DMS79 (cell line): ENCODE results near the gene BRAT1.

Experiments
- DNase-seq: peaks from one replicate; lab custom pipeline; 2025; lab: John Stamatoyannopoulos, UW

Gene BRAT1

DNA sequence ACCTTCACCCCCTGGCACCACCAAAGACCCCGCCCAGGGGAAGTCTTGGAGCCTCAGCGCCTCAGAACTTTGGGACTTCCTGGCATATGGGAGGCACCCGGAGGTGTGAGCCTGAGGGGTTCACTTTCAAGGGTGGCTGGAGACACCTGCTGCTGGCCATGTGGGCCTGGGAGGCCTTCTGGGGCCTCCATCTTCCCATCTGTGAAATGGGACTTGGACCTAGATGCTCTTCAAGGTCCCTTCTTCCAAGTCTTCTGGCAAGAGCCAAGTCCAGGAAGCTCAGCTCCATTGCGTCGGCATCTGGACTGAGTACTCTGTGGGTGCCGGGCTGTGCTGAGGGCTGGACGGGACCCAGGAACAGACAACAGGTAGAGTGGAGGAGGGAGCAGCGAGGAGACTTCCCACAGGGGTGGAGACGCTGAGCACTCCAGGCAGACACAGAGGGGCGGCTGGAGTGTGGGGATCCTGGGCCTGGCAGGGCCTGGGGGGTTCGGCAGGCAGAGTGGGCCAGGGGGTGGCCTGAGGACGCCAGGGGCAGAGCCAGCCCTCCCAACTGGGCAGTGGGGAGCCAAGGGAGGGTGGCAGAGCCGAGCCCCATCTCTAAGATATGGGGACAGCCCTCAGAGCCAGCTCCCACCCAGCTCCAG lies 45.1 kb downstream of the BRAT1 start:
- no peak for DNase-seq

GRCh38 chr7:2509298-2509906 lies 45.9 kb downstream of the BRAT1 start:
- DNase-seq, result no peak

DNA sequence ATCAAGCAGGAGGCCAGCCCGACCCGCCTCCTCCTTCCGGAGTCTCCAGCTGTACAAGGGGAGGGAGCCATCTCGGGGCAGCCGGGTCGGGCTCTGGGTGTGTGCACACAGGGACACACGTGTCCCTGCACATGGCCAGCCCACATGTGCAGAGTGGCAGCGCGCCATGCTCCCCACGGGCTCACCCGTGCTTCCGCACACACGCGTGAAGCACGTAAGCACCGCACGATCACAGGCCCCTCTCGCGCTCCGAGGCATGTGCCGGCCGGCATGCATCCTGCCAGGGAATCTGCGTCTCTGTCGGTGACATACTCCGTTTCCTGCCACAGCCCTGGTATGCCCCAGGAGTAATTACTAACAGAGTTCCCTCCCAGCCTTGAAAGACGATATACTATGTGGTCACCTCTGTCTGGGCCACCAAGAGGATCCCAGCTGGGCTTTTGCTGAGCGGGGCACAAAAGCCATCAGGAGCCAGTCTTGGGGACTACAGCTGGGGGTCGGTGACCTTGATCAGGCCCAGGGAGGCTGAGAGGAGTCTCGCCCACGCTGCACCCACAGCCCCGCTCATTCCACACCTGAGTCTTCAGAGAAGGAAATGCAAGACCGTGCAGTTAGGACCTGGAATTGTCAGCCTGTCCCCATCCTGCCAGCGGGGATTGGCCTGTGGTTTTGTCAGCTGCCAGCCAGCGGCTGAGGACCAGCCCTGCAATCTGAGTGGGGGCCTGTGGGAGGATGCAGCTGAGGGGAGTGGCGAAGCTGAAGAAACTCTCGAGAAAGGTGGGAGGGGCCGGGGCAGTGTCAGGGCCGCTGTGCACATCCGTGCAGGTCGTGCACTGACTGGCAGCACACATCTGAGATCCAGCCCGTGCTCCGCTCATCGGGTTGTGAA lies 46.8 kb downstream of the BRAT1 start:
- DNase-seq, result peak; percentile 64

DNA sequence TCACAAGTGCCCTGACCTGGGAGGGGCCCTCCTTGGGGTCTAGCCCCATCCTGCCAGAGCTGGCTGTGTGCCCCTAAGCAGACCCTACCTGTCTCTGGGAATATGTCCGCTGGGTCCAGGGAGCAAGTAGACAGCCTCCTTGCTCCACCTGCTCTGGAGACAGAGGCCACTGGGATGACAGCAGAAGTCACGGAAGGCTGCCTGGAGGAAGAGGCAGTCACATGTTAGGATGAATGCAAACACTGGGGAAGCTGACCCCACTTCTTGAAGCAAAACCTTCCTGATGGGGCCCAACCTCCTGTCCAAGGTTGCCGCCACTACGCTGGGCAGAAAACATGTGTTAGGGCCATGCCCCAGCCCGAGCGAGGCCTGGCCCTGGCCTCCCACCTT lies 47.4 kb downstream of the BRAT1 start:
- DNase-seq, result no peak

- DNase-seq, result no peak
Observed at GRCh38 chr7:2507208-2507916, 48.0 kb downstream of the BRAT1 start.

- DNase-seq, result no peak
Observed at GRCh38 chr7:2505401-2505800, 49.9 kb downstream of the BRAT1 start.

DNA sequence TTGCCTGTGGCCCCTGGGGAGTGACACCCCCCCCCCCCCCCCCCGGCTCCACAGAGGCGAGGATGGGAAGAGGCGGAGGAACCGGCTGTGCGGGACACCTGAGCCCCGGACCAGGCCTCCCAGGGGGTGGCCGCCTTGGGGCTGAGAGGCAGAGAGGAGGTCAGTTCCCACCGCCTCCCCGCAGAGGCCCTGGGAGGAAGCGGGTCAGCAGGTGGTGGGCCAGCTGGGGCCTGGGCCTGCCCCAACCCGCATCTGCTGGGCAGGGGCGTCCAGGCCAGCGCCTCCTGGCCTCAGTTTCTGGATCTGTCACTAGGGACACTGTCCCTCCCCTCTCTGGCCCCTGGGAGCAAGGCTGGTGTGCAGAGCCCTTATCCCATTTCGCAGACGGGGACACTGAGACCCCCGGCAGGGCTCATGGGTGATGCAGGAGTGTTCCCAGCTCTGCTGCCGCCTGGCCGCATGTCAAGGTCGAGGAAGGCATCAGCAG lies 50.4 kb downstream of the BRAT1 start:
- no peak for DNase-seq

- DNase-seq, result no peak
Observed at GRCh38 chr7:2504128-2504888, 51.0 kb downstream of the BRAT1 start.

- DNase-seq, result no peak
Observed at GRCh38 chr7:2503056-2503941, 52.0 kb downstream of the BRAT1 start.

- DNase-seq, result no peak
Observed at GRCh38 chr7:2502647-2502966, 52.7 kb downstream of the BRAT1 start.

DNA sequence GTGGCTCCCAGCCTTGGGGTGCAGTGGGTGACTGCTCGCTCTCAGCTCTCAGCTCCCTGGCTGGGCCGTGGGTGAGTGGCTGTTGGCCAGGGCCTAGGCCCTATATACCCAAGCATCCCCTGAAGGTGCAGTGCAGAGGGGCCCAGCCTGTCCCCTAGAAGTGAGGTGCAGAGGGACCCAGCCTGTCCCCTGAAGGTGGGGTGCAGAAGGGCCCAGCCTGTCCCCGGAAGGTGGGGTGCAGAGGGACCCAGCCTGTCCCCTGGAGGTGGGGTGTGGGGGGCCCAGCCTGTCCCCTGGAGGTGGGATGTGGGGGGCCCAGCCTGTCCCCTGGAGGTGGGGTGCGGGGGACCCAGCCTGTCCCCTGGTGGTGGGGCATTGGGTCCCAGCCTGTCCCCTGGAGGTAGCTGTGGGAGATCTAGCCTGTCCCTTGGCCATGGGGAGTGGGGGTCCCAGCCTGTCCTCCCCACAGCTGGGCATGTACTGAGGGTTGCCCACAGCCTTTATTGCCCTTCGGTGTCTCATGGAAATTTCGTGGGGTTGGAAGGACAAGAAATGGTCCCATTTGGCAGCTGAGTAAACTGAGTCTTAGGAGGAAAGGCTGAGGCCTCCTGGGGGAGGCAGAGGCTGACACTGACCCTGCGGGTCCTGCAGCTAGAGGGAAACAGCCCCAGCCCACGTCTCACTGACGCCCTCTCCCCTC lies 53.2 kb downstream of the BRAT1 start:
- no peak for DNase-seq

GRCh38 chr7:2500701-2501100 lies 54.6 kb downstream of the BRAT1 start:
- no peak for DNase-seq

GRCh38 chr7:2499719-2500430 lies 55.4 kb downstream of the BRAT1 start:
- no peak for DNase-seq

DNA sequence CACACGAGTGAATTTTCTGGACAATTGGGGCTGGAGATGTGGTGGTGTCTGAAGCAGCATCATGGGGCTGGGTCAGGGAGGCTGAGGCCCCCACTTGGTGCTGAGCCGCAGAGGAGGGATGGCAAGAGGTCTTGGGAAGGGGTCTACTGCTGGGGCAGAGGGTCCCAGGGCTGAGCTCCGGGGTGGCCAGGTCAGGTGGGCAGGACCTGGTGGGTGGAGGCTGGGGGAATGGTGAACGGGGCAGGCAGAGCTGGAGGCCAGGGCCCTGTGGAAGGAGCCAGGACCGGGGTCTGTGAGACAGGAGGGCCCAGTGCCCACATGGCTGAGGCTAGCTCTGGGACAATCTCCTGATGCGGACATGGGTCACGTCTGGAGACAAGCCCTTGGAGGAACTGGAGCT lies 56.1 kb downstream of the BRAT1 start:
- no peak for DNase-seq

GRCh38 chr7:2498708-2499107 lies 56.6 kb downstream of the BRAT1 start:
- no peak for DNase-seq

DNA sequence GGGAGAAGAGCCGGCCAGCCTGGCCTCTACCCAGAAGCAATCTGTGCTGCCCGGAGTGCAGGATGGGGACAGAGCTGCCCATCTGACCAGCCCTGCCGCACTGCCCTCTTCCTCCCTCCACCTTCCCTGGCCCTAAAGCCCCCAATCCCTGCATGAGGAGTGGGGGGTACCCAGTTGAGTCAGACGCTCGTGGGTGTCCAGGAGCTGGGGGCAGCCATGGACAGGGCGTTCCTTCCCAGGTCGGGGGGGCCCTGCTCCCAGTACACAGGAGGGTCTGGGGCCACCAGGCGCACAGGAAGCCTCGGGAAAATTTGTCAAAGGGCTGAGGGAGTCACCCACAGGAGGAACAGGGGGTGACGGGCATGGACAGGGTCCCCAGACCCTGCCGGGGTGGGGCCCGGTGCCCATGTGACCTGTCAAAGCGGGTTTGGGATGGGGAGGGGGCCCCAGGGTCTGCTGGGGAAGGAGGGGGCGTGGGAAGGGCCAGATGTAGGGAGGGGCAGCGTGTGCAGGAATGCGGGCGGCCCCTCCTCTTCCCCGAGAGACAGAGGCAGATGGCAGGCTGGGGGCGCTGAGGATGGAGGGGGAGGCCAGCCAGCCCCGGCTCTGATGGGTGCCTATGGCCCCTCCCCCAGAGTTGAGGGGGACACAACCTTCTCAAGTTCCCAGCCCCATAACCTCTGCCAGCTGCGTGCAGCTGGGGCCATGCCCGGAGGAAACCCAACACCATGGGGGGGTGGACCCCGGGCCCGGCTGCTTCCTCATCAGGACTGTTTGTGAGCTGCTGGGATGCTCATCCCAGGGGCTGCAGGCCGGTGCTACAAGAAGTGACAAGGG lies 57.6 kb downstream of the BRAT1 start:
- DNase-seq, result no peak

- no peak for DNase-seq
Observed at GRCh38 chr7:2497065-2497464, 58.3 kb downstream of the BRAT1 start.

DNA sequence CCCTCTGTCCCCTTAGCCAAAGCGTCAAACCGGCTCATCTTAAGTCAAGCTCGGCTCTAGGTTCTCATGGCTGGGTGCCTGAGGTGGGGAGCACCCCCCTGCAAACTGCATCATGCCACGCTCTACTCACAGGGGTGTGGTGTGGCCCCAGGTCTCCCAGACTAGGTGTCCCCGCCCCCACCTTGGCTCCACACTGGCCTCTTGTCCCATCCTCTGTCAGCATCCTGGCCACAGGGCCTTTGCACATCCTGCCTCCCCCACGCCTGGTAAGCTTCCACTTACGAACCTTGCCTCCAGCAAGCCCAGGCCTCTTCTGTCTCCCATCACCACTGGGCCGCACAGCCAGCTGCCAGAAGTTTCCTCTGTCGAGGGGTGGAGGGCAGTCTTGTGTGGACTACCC lies 58.9 kb downstream of the BRAT1 start:
- no peak for DNase-seq
